ENCODE results near the gene ENAM. TPM values are rescaled to one million over a fixed set of nuclear protein-coding genes. Genes with fewer than 3 reads are reported as not detected.
"Not testable (repeated sequence)": the region's sequence is repeated elsewhere in the genome, so short reads cannot be mapped to it uniquely, and the experiment has no call there.

The ENAM gene
- total RNA-seq, 5 donors from 2014 or later (not counting 1 experiment from before 2014, with no cell fraction given), result not detected

DNA sequence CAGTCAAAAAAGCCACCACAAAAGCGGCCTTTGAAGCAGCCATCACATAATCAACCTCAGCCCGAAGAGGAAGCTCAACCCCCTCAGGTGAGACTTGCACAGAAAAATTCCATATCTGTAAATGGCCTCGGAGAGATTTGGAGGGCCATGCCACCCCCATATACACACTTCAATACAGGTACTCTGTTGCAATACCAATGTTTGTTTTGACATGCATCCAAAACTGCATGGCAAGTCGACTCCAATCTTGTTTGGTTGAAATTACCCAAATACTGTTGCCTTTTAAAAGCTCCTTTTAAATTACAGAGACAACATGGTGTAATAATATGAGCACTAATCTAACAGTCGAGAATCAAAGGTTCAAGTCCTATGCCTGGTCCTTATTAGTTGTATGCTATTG is 5.9 kb downstream of the ENAM start:
- WGBS (ENCODE audit: insufficient coverage), result 60% methylated on average over 3 of the region's 5 CpGs
- Mint-ChIP-seq H3K4me3 (no peak overlapping the region), H3K4me1 (no peaks in the 10 kb centered on the region), H3K27me3 (peaks cover 13 to 16% of the 10 kb centered on the region in 2 donors), H3K36me3 (no peaks in the 10 kb centered on the region), H3K9me3 (no peaks in the 10 kb centered on the region), H3K27ac (no peak overlapping the region)
- Histone ChIP-seq H3K9me3 (no peaks in the 10 kb centered on the region), H3K4me3 (ENCODE audit: control insufficient read depth in 1 of 2, extremely low read depth in 1 of 2, low read length in 1 of 2) (no peak overlapping the region), H3K36me3 (ENCODE audit: control insufficient read depth in 2 of 2, extremely low read depth in 1 of 2, insufficient read depth in 1 of 2, low read length in 1 of 2) (no peaks in the 10 kb centered on the region), H3K4me1 (ENCODE audit: control insufficient read depth in 1 of 2, extremely low read depth in 1 of 2, insufficient read depth in 2 of 2, low read length in 2 of 2) (no peaks in the 10 kb centered on the region), H3K27me3 (replicated peaks in 1 of 2; ENCODE audit: control insufficient read depth in 2 of 2, extremely low read depth in 1 of 2, insufficient read depth in 2 of 2, low read length in 1 of 2) (no peaks in the 10 kb centered on the region), H3K27ac (ENCODE audit: low read length) (no peak overlapping the region)
- ChIA-PET CTCF (interaction anchor here in 1 of 2 donors (0.5 kb wide), 1 partner anchor 1112 kb away, joined by 4 read pairs; no protein-coding TSS in a partner anchor), POLR2A (no interaction called here)
- DNase-seq, result no peak
- no peak for ATAC-seq (replicated peaks in 1 of 4)

- Histone ChIP-seq H3K4me1 (ENCODE audit: control insufficient read depth in 1 of 2, extremely low read depth in 1 of 2, insufficient read depth in 2 of 2, low read length in 2 of 2) (no peaks in the 10 kb centered on the region), H3K36me3 (ENCODE audit: control insufficient read depth in 2 of 2, extremely low read depth in 1 of 2, insufficient read depth in 1 of 2, low read length in 1 of 2) (no peaks in the 10 kb centered on the region), H3K27ac (ENCODE audit: low read length) (no peak overlapping the region), H3K27me3 (replicated peaks in 1 of 2; ENCODE audit: control insufficient read depth in 2 of 2, extremely low read depth in 1 of 2, insufficient read depth in 2 of 2, low read length in 1 of 2) (no peaks in the 10 kb centered on the region), H3K4me3 (ENCODE audit: control insufficient read depth in 1 of 2, extremely low read depth in 1 of 2, low read length in 1 of 2) (no peak overlapping the region), H3K9me3 (no peaks in the 10 kb centered on the region)
- H3K4me1 Mint-ChIP-seq, result no peaks in the 10 kb centered on the region
- H3K9me3 Mint-ChIP-seq, result no peaks in the 10 kb centered on the region
- no peak overlapping the region for H3K27ac Mint-ChIP-seq
- CTCF ChIA-PET, result no interaction called here
- no peaks in the 10 kb centered on the region for H3K36me3 Mint-ChIP-seq
- ATAC-seq (replicated peaks in 1 of 4) (no peak), DNase-seq (no peak)
- WGBS (ENCODE audit: insufficient coverage), result no CpG with 5 or more reads among the region's 8 CpGs
- POLR2A ChIA-PET, result interaction anchor here in 1 of 2 donors (0.6 kb wide), 1 partner anchor 444 kb away, joined by 5 read pairs; no protein-coding TSS in a partner anchor
- H3K4me3 Mint-ChIP-seq, result no peak overlapping the region
- peaks cover 13 to 18% of the 10 kb centered on the region in 2 donors for H3K27me3 Mint-ChIP-seq
Measured at GRCh38 chr4:70637239-70637913, 8.8 kb downstream of the ENAM start.

- no peak for ATAC-seq (replicated peaks in 1 of 4)
- Histone ChIP-seq H3K9me3 (no peaks in the 10 kb centered on the region), H3K27me3 (replicated peaks in 1 of 2; ENCODE audit: control insufficient read depth in 2 of 2, extremely low read depth in 1 of 2, insufficient read depth in 2 of 2, low read length in 1 of 2) (no peaks in the 10 kb centered on the region), H3K4me3 (ENCODE audit: control insufficient read depth in 1 of 2, extremely low read depth in 1 of 2, low read length in 1 of 2) (no peak overlapping the region), H3K27ac (ENCODE audit: low read length) (no peak overlapping the region), H3K36me3 (ENCODE audit: control insufficient read depth in 2 of 2, extremely low read depth in 1 of 2, insufficient read depth in 1 of 2, low read length in 1 of 2) (no peaks in the 10 kb centered on the region), H3K4me1 (ENCODE audit: control insufficient read depth in 1 of 2, extremely low read depth in 1 of 2, insufficient read depth in 2 of 2, low read length in 2 of 2) (no peaks in the 10 kb centered on the region)
- Mint-ChIP-seq H3K36me3 (no peaks in the 10 kb centered on the region), H3K27ac (no peak overlapping the region), H3K27me3 (peaks cover 0 to 6% of the 10 kb centered on the region in 2 donors), H3K4me1 (no peaks in the 10 kb centered on the region), H3K9me3 (no peaks in the 10 kb centered on the region), H3K4me3 (no peak overlapping the region)
- ChIA-PET POLR2A (interaction anchor here in 1 of 2 donors (0.5 kb wide), 1 partner anchor 47 kb away, joined by 11 read pairs; no protein-coding TSS in a partner anchor), CTCF (no interaction called here)
- 40% methylated on average over 1 of the region's 2 CpGs for WGBS (ENCODE audit: insufficient coverage)
- no peak for DNase-seq
Measured at GRCh38 chr4:70640192-70640591, 11.6 kb downstream of the ENAM start.

- H3K4me1 ChIP-seq (ENCODE audit: control insufficient read depth in 1 of 2, extremely low read depth in 1 of 2, insufficient read depth in 2 of 2, low read length in 2 of 2); ATAC-seq (replicated peaks in 1 of 4); POLR2A ChIA-PET; H3K4me1 Mint-ChIP-seq; CTCF ChIA-PET; H3K27me3 ChIP-seq (replicated peaks in 1 of 2; ENCODE audit: control insufficient read depth in 2 of 2, extremely low read depth in 1 of 2, insufficient read depth in 2 of 2, low read length in 1 of 2); H3K4me3 Mint-ChIP-seq; H3K27ac ChIP-seq (ENCODE audit: low read length); H3K27ac Mint-ChIP-seq; DNase-seq; H3K36me3 Mint-ChIP-seq; H3K36me3 ChIP-seq (ENCODE audit: control insufficient read depth in 2 of 2, extremely low read depth in 1 of 2, insufficient read depth in 1 of 2, low read length in 1 of 2); H3K9me3 ChIP-seq; H3K27me3 Mint-ChIP-seq; H3K9me3 Mint-ChIP-seq; H3K4me3 ChIP-seq (ENCODE audit: control insufficient read depth in 1 of 2, extremely low read depth in 1 of 2, low read length in 1 of 2): not testable (repeated sequence)
- no CpG with 5 or more reads among the region's 4 CpGs for WGBS (ENCODE audit: insufficient coverage)
Measured at GRCh38 chr4:70650741-70651140, 22.2 kb downstream of the ENAM start.

DNA sequence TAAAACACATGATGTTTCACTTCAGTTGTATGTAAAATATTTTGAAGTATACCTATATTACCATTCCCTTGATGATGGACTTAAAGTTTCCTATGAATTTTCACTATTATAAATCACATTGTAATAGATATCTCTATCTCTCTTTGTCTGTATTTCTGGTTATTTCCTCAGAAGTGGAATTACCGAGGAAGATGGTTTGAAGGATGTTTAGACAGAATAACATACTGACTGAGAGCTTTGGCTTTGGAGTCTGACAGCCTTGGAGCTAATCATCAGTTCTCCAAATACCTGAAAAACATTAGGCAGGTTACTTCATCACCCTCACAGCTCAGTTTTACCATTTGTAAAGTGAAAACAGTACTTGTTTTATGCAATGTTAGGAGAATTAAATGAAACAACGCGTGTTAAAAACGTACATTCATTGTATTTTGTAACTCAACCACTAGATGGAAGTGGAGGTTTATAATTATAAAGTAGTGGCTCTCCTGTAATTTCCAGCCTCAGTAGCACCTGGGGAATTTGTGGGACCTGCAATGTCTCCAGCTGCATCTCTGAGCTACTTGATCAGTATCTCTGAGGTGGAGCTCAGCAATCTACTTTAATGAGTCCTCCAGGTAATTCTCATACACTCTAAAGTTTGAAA is 23.4 kb downstream of the ENAM start:
- no CpG with 5 or more reads among the region's 4 CpGs for WGBS (ENCODE audit: insufficient coverage)
- Mint-ChIP-seq H3K27ac (no peak overlapping the region), H3K9me3 (no peaks in the 10 kb centered on the region), H3K36me3 (no peaks in the 10 kb centered on the region), H3K4me1 (peaks cover 0 to 4% (median 4%) of the 10 kb centered on the region in 3 donors), H3K4me3 (no peak overlapping the region), H3K27me3 (no peaks in the 10 kb centered on the region)
- CTCF ChIA-PET, result interaction anchor here (0.5 to 1.3 kb wide), 26 partner anchors 8 to 1650 kb away, joined by 3 to 13 read pairs (median 4); partner anchors contain the start of genes RUFY3 (in 1 of the 2) and UTP3 (in 1 of the 2)
- H3K27ac ChIP-seq (ENCODE audit: low read length), result no peak overlapping the region
- POLR2A ChIA-PET, result interaction anchor here in 1 of 2 donors (0.6 kb wide), 1 partner anchor 321 kb away, joined by 5 read pairs; no protein-coding TSS in a partner anchor
- H3K36me3 ChIP-seq (ENCODE audit: control insufficient read depth in 2 of 2, extremely low read depth in 1 of 2, insufficient read depth in 1 of 2, low read length in 1 of 2), result no peaks in the 10 kb centered on the region
- DNase-seq (peak in 4 of 35 experiments; percentile 4 to 53 (median 12)), ATAC-seq (replicated peaks in 1 of 4) (peak in 3 of 4 experiments; percentile 46 to 66 (median 49))
- no peaks in the 10 kb centered on the region for H3K27me3 ChIP-seq (replicated peaks in 1 of 2; ENCODE audit: control insufficient read depth in 2 of 2, extremely low read depth in 1 of 2, insufficient read depth in 2 of 2, low read length in 1 of 2)
- no peak overlapping the region for H3K4me3 ChIP-seq (ENCODE audit: control insufficient read depth in 1 of 2, extremely low read depth in 1 of 2, low read length in 1 of 2)
- H3K4me1 ChIP-seq (ENCODE audit: control insufficient read depth in 1 of 2, extremely low read depth in 1 of 2, insufficient read depth in 2 of 2, low read length in 2 of 2), result no peaks in the 10 kb centered on the region
- H3K9me3 ChIP-seq, result no peaks in the 10 kb centered on the region

GRCh38 chr4:70654605-70655011 is 26.1 kb downstream of the ENAM start:
- CTCF ChIA-PET, result no interaction called here
- POLR2A ChIA-PET, result interaction anchor here in 1 of 2 donors (0.5 kb wide), 2 partner anchors 29 to 30 kb away, joined by 4 to 9 read pairs; no protein-coding TSS in a partner anchor
- H3K36me3 ChIP-seq (ENCODE audit: control insufficient read depth in 2 of 2, extremely low read depth in 1 of 2, insufficient read depth in 1 of 2, low read length in 1 of 2), result no peaks in the 10 kb centered on the region
- WGBS (ENCODE audit: insufficient coverage), result 100% methylated on average over 2 of the region's 5 CpGs
- peaks cover 0 to 4% (median 4%) of the 10 kb centered on the region in 3 donors for H3K4me1 Mint-ChIP-seq
- H3K9me3 ChIP-seq, result no peaks in the 10 kb centered on the region
- H3K36me3 Mint-ChIP-seq, result no peaks in the 10 kb centered on the region
- no peak overlapping the region for H3K27ac ChIP-seq (ENCODE audit: low read length)
- no peak overlapping the region for H3K4me3 ChIP-seq (ENCODE audit: control insufficient read depth in 1 of 2, extremely low read depth in 1 of 2, low read length in 1 of 2)
- no peaks in the 10 kb centered on the region for H3K9me3 Mint-ChIP-seq
- no peaks in the 10 kb centered on the region for H3K4me1 ChIP-seq (ENCODE audit: control insufficient read depth in 1 of 2, extremely low read depth in 1 of 2, insufficient read depth in 2 of 2, low read length in 2 of 2)
- H3K4me3 Mint-ChIP-seq, result no peak overlapping the region
- DNase-seq, result no peak
- no peak for ATAC-seq (replicated peaks in 1 of 4)
- H3K27me3 Mint-ChIP-seq, result peaks cover 3 to 5% of the 10 kb centered on the region in 2 donors
- H3K27ac Mint-ChIP-seq, result no peak overlapping the region
- H3K27me3 ChIP-seq (replicated peaks in 1 of 2; ENCODE audit: control insufficient read depth in 2 of 2, extremely low read depth in 1 of 2, insufficient read depth in 2 of 2, low read length in 1 of 2), result no peaks in the 10 kb centered on the region

Measured in T-cell (primary cell).